IMR-90 (cell line): Measurements from ENCODE around the gene ABTB1. TPM values are rescaled to one million over a fixed set of nuclear protein-coding genes. Genes with fewer than 3 reads are reported as not detected.

Source experiments
- ATAC-seq: fragments of 200-7000 bp; cut with Tn5 transposase; 2 replicates; pipeline ENCODE4 v1.9.1; 2020; ENCODE audit warnings: low read depth, mild to moderate bottlenecking, moderate library complexity
- BruUV-seq: library from RNA; stranded (reverse); fragments of 400-500 nt; replicated peaks from 2 replicates; lab custom pipeline; 2021; lab: Mats Ljungman, UMichigan
- CTCF ChIA-PET: fragments of 300-600 bp; formaldehyde crosslinking; extraction: SDS; loops from one replicate; lab custom pipeline; 2021; ENCODE audit warnings: antibody characterized with exemption; lab: Yijun Ruan, JAX
- POLR2A ChIA-PET: fragments of 300-600 bp; sonication (Branson Sonifier 250); formaldehyde crosslinking; loops from one replicate; lab custom pipeline; 2022; ENCODE audit warnings: antibody characterized with exemption; ENCODE audit not compliant: unreplicated experiment; lab: Charles Lee
- DNase-seq: peaks from one replicate; pipeline ENCODE4 v3.0.0; 2013
- H2AFZ ChIP-seq: replicated peaks from 2 replicates; pipeline ENCODE3; 2013; ENCODE audit warnings: low read length, mild to moderate bottlenecking; ENCODE audit not compliant: poor library complexity
- H2AK5ac ChIP-seq: 2 replicates; pipeline ENCODE4 v1.6.1; 2013; ENCODE audit warnings: low read depth, low read length, inconsistent platforms
- H2AK9ac ChIP-seq: replicated peaks from 2 replicates; pipeline ENCODE3; 2013; ENCODE audit warnings: mild to moderate bottlenecking, low read depth, low read length, moderate library complexity; ENCODE audit not compliant: poor library complexity
- H2BK120ac ChIP-seq: 2 replicates; pipeline ENCODE4 v1.6.1; 2013; ENCODE audit warnings: low read depth, low read length, inconsistent platforms
- H2BK15ac ChIP-seq: 3 replicates; pipeline ENCODE4 v1.6.1; 2013; ENCODE audit warnings: low read depth, low read length, inconsistent platforms
- H2BK20ac ChIP-seq: 2 replicates; pipeline ENCODE4 v1.6.1; 2013; ENCODE audit warnings: low read depth, mild to moderate bottlenecking, inconsistent platforms, low read length, moderate library complexity
- H2BK5ac ChIP-seq: 2 replicates; pipeline ENCODE4 v1.6.1; 2013; ENCODE audit warnings: mild to moderate bottlenecking, low read depth, low read length, inconsistent platforms; ENCODE audit not compliant: poor library complexity, severe bottlenecking
- H3K14ac ChIP-seq: replicated peaks from 2 replicates; pipeline ENCODE4 v1.6.1; 2013; ENCODE audit warnings: low read depth, low read length, inconsistent platforms
- H3K18ac ChIP-seq: 2 replicates; pipeline ENCODE4 v1.6.1; 2013; ENCODE audit warnings: low read depth, low read length, control low read depth
- H3K23ac ChIP-seq: 2 replicates; pipeline ENCODE4 v1.6.1; 2013; ENCODE audit warnings: low read depth, low read length, inconsistent platforms
- H3K27ac ChIP-seq: 2 replicates; pipeline ENCODE4 v1.5.1; 2013; ENCODE audit warnings: mild to moderate bottlenecking, control low read depth, low read length; ENCODE audit not compliant: insufficient read depth
- H3K27me3 ChIP-seq: 2 replicates; pipeline ENCODE4 v1.6.1; 2013; ENCODE audit warnings: low read length; ENCODE audit not compliant: control insufficient read depth, insufficient read depth
- H3K36me3 ChIP-seq: 2 replicates; pipeline ENCODE4 v1.6.1; 2013; ENCODE audit warnings: low read length, mixed read lengths; ENCODE audit not compliant: control insufficient read depth, insufficient read depth
- H3K4ac ChIP-seq: 2 replicates; pipeline ENCODE4 v1.6.1; 2013; ENCODE audit warnings: low read depth, low read length, inconsistent platforms
- H3K4me1 ChIP-seq: 2 replicates; pipeline ENCODE4 v1.6.1; 2013; ENCODE audit warnings: low read length, mixed read lengths; ENCODE audit not compliant: control insufficient read depth, insufficient read depth
- H3K4me2 ChIP-seq: 2 replicates; pipeline ENCODE4 v1.6.1; 2013; ENCODE audit warnings: low read depth, mild to moderate bottlenecking, control low read depth, low read length, moderate library complexity
- H3K4me3 ChIP-seq: 2 replicates; pipeline ENCODE4 v1.5.1; 2013; ENCODE audit warnings: low read depth, mild to moderate bottlenecking, control low read depth, low read length, moderate library complexity; ENCODE audit not compliant: insufficient read depth
- H3K56ac ChIP-seq: 2 replicates; pipeline ENCODE4 v1.6.1; 2013; ENCODE audit warnings: low read length, inconsistent platforms; ENCODE audit not compliant: insufficient read depth; ENCODE audit errors: extremely low read depth
- H3K79me1 ChIP-seq, 2 experiments: 2 replicates each; pipeline ENCODE4 v1.6.1; 2013; ENCODE audit warnings: low read length in 2 of 2, inconsistent platforms in 1 of 2, low read depth in 1 of 2
- H3K9ac ChIP-seq: 2 replicates; pipeline ENCODE4 v1.6.1; 2013; ENCODE audit warnings: low read depth, low read length, control low read depth
- H3K9me1 ChIP-seq: 2 replicates; pipeline ENCODE4 v1.6.1; 2013; ENCODE audit warnings: low read length, inconsistent platforms; ENCODE audit not compliant: insufficient read depth
- H3K9me3 ChIP-seq: 2 replicates; pipeline ENCODE4 v1.6.1; 2013; ENCODE audit warnings: low read length; ENCODE audit not compliant: control insufficient read depth, insufficient read depth
- H4K20me1 ChIP-seq: 2 replicates; pipeline ENCODE4 v1.6.1; 2013; ENCODE audit warnings: low read length, inconsistent platforms; ENCODE audit not compliant: insufficient read depth
- H4K5ac ChIP-seq: 2 replicates; pipeline ENCODE4 v1.6.1; 2013; ENCODE audit warnings: mild to moderate bottlenecking, low read depth, low read length, control low read depth
- H4K8ac ChIP-seq, 2 experiments: 2 replicates each; pipeline ENCODE4 v1.6.1; 2013; ENCODE audit warnings: low read depth in 2 of 2, low read length in 2 of 2, control low read depth in 1 of 2, inconsistent platforms in 1 of 2
- H4K91ac ChIP-seq: 2 replicates; pipeline ENCODE4 v1.6.1; 2013; ENCODE audit warnings: low read depth, low read length, inconsistent platforms; ENCODE audit not compliant: insufficient read depth
- BHLHE40 ChIP-seq: fragments of 150-350 bp; IDR thresholded peaks from 2 replicates; pipeline ENCODE4 v1.6.1; 2016; ENCODE audit warnings: mild to moderate bottlenecking, low read depth, low read length
- FOS ChIP-seq: fragments of 150-350 bp; IDR thresholded peaks from 2 replicates; pipeline ENCODE4 v1.6.1; 2016; ENCODE audit warnings: low read depth, low read length
- MAFK ChIP-seq: IDR thresholded peaks from 2 replicates; pipeline ENCODE4 v1.6.1; 2012; ENCODE audit warnings: low read depth, low read length, improper control_type of control experiment
- MAZ ChIP-seq: IDR thresholded peaks from 2 replicates; pipeline ENCODE4 v1.6.1; 2012; ENCODE audit warnings: low read depth, mild to moderate bottlenecking, low read length, improper control_type of control experiment, moderate library complexity, borderline replicate concordance
- POLR2A ChIP-seq: IDR thresholded peaks from 2 replicates; pipeline ENCODE4 v1.6.1; 2012; ENCODE audit warnings: mild to moderate bottlenecking, low read depth, low read length
- RAD21 ChIP-seq: IDR thresholded peaks from 2 replicates; pipeline ENCODE4 v1.6.1; 2012; ENCODE audit warnings: low read length, improper control_type of control experiment
- RCOR1 ChIP-seq: IDR thresholded peaks from 2 replicates; pipeline ENCODE4 v1.6.1; 2012; ENCODE audit warnings: mild to moderate bottlenecking, low read length, improper control_type of control experiment; ENCODE audit not compliant: insufficient replicate concordance
- RFX5 ChIP-seq: IDR thresholded peaks from 2 replicates; pipeline ENCODE4 v1.8.0; 2012; ENCODE audit warnings: low read depth, mild to moderate bottlenecking, low read length, moderate library complexity
- SMC3 ChIP-seq: fragments of 150-350 bp; IDR thresholded peaks from 2 replicates; pipeline ENCODE4 v1.6.1; 2016; ENCODE audit warnings: low read depth, mild to moderate bottlenecking, antibody characterized with exemption, low read length, moderate library complexity
- WGBS, 2 experiments: methylation state at CpG; one replicate each; pipeline versions ENCODE4 v1.1.5 to v1.1.7; 2013; ENCODE audit warnings: missing lambda C conversion rate in 2 of 2; ENCODE audit not compliant: insufficient read length in 1 of 2; ENCODE audit errors: extremely low coverage in 2 of 2; 5-methylcytosine and 5-hydroxymethylcytosine counted together
- dilution Hi-C: fragments of 300-500 bp; cut with HindIII; formaldehyde crosslinking; loops from one replicate; pipeline ENCODE4 v1.14.3; 2018; ENCODE audit warnings: low sequenced_read_pairs; ENCODE audit not compliant: unreplicated experiment
- in situ Hi-C: fragments of 300-500 bp; cut with MboI; formaldehyde crosslinking; loops from 3 replicates; pipeline ENCODE4 v1.14.3; 2019; ENCODE audit warnings: low sequenced_read_pairs, inconsistent platforms, mixed read lengths
- intact Hi-C: fragments of 100-400 bp; cut with micrococcal nuclease; formaldehyde crosslinking; loops from 2 replicates; pipeline ENCODE4 v1.10.0; 2022
- polyA plus RNA-seq, 3 experiments: library from polyadenylated mRNA; depleted of rRNA; stranded (reverse); fragments of >200 nt; gene quantifications; 2 replicates each; pipeline ENCODE4 v1.2.3, GENCODE V29; 2012; ENCODE audit warnings: low replicate concordance in 1 of 3
- total RNA-seq: library from RNA; depleted of rRNA; stranded (reverse); fragments of >200 nt; gene quantifications from 2 replicates; pipeline ENCODE4 v1.2.3, GENCODE V29; 2012
- TF ChIP-seq, protein P1 (sequence below): fragments of 150-350 bp; IDR thresholded peaks from 2 replicates; pipeline ENCODE4 v1.6.1; 2016; ENCODE audit warnings: low read depth, mild to moderate bottlenecking, low read length, moderate library complexity, borderline replicate concordance
- TF ChIP-seq, protein P2 (sequence below): fragments of 150-350 bp; IDR thresholded peaks from 2 replicates; pipeline ENCODE4 v1.6.1; 2017; ENCODE audit warnings: mild to moderate bottlenecking, antibody characterized with exemption, low read length, low read depth
- TF ChIP-seq, protein P3 (sequence below): conservative IDR thresholded peaks from 2 replicates; pipeline ENCODE4 v1.5.1; 2012; ENCODE audit warnings: mild to moderate bottlenecking, low read depth, low read length, improper control_type of control experiment

ABTB1 gene
- total and polyA plus RNA-seq, 2 of the 4 experiments (the other 2 are of a cell fraction) = 3.2 to 23.0 TPM

DNA sequence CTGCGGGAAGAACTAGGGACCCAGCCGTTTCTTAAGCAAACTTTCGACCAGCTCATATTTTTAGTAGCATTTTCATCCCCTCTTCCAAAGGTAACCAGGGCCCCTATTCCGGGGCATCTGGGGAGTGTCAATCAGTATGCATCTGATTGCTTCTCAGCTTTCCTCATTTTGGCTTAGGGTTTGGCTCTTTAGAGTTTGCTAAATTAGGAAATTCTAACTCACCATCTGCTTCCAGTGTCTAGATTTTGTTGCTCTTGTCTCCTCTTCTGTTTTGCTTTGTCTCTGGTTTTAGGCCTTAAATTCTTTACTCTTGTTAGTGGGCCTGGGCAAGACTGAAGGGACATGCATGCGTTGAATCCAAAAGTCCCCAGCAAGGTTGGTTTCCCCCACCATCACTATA, 9.6 kb upstream of the ABTB1 start:
- ATAC-seq = no peak
- WGBS, 2 experiments = 35% methylated on average over 2 of the region's 5 CpGs; no CpG with 5 or more reads in 1 of the 2 experiments
- in situ Hi-C loops = no loop called here

More for the DNA sequence above, 9.6 kb upstream of the ABTB1 start:
- no peak for DNase-seq
- Histone ChIP-seq H3K4me1 (peaks cover 4% of the 10 kb centered on the region; the same call in 1 of the 2 replicates), H3K4me2 (no peak overlapping the region), H2AK9ac (no peak overlapping the region), H3K56ac (no peak overlapping the region), H2BK120ac (no peak overlapping the region), H3K36me3 (no peaks in the 10 kb centered on the region), H2AFZ (no peak overlapping the region), H4K5ac (no peak overlapping the region), H2BK15ac (no peak overlapping the region), H2AK5ac (no peak overlapping the region), H4K20me1 (no peaks in the 10 kb centered on the region), H3K23ac (no peak overlapping the region), H3K4ac (no peak overlapping the region), H3K18ac (no peak overlapping the region), H3K4me3 (no peak overlapping the region), H3K79me1 (no peaks in the 10 kb centered on the region), H2BK5ac (no peak overlapping the region), H3K27ac (no peak overlapping the region), H2BK20ac (no peak overlapping the region), H3K27me3 (peaks cover 3% of the 10 kb centered on the region; the same call in 1 of the 2 replicates), H4K8ac (no peak overlapping the region), H3K9me3 (no peaks in the 10 kb centered on the region), H4K91ac (no peak overlapping the region), H3K9ac (no peak overlapping the region), H3K14ac (no peak overlapping the region), H3K9me1 (no peaks in the 10 kb centered on the region)
- no peak for TF ChIP-seq FOS
- TF ChIP-seq SMC3 = no peak
- TF ChIP-seq, protein P1, sequence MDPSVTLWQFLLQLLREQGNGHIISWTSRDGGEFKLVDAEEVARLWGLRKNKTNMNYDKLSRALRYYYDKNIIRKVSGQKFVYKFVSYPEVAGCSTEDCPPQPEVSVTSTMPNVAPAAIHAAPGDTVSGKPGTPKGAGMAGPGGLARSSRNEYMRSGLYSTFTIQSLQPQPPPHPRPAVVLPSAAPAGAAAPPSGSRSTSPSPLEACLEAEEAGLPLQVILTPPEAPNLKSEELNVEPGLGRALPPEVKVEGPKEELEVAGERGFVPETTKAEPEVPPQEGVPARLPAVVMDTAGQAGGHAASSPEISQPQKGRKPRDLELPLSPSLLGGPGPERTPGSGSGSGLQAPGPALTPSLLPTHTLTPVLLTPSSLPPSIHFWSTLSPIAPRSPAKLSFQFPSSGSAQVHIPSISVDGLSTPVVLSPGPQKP = no peak
- no peak for TF ChIP-seq MAZ
- no peak for TF ChIP-seq BHLHE40
- TF ChIP-seq, protein P2, sequence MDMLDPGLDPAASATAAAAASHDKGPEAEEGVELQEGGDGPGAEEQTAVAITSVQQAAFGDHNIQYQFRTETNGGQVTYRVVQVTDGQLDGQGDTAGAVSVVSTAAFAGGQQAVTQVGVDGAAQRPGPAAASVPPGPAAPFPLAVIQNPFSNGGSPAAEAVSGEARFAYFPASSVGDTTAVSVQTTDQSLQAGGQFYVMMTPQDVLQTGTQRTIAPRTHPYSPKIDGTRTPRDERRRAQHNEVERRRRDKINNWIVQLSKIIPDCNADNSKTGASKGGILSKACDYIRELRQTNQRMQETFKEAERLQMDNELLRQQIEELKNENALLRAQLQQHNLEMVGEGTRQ = no peak
- no peak for TF ChIP-seq RAD21
- no peak for TF ChIP-seq MAFK
- no peak for TF ChIP-seq POLR2A
- TF ChIP-seq, protein P3, sequence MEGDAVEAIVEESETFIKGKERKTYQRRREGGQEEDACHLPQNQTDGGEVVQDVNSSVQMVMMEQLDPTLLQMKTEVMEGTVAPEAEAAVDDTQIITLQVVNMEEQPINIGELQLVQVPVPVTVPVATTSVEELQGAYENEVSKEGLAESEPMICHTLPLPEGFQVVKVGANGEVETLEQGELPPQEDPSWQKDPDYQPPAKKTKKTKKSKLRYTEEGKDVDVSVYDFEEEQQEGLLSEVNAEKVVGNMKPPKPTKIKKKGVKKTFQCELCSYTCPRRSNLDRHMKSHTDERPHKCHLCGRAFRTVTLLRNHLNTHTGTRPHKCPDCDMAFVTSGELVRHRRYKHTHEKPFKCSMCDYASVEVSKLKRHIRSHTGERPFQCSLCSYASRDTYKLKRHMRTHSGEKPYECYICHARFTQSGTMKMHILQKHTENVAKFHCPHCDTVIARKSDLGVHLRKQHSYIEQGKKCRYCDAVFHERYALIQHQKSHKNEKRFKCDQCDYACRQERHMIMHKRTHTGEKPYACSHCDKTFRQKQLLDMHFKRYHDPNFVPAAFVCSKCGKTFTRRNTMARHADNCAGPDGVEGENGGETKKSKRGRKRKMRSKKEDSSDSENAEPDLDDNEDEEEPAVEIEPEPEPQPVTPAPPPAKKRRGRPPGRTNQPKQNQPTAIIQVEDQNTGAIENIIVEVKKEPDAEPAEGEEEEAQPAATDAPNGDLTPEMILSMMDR = no peak
- no peak for TF ChIP-seq RFX5
- TF ChIP-seq RCOR1 = no peak
- BruUV-seq = no TSS peak
- POLR2A ChIA-PET = no interaction called here
- intact Hi-C loops = no loop called here
- CTCF ChIA-PET = no interaction called here
- dilution Hi-C loops = no loop called here
